NCI-H1048 (cell line): ENCODE results near the gene IL1RAPL1.
A peak's percentile ranks its signal among the peaks of the same experiment; 100 is the strongest.

ENCODE experiments used
- DNase-seq: peaks from one replicate; lab custom pipeline; 2025; lab: John Stamatoyannopoulos, UW

Gene IL1RAPL1

GRCh38 chrX:28586981-28587551, at the start of gene IL1RAPL1:
TSS of gene IL1RAPL1 (plus strand) at chrX:28587446.
- DNase-seq = no peak

DNA sequence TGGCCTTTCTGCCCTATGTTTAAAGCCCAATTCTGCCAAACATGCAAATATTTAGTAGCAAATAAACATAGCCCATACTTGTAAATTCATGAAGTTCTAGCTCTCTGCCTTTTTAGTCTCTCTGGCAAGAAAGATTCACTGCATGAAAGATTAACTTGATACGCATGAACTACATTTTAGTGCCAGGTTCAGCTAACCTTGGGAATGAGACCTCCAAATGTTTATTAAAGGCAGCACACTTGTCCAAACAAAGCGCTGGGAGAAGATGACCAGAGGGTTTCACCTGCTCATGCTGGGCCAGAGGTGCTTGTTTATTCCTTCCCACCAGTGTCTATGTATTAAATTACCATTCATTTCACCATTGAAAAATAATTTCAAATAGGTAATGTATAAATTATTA, 44.5 kb upstream of the IL1RAPL1 start:
- DNase-seq = no peak

DNA sequence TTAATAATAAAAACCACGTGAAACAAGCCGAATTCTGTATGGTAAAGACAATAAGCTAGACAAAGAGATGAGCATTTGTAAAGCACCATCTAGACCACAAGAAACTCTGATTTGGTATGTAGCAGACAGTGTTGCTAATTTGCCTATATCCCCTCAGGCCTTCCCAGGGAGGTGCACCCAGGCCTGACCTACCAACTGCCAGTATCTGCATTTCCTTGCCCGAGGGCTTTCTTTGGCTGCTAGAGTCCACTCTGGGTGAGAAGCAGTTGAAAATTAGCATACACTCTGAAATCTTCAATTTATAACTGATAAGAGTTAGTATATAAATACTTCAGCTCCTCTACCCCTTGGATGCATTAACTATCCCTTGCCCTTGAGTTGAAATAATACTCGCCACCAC, 37.4 kb upstream of the IL1RAPL1 start:
- DNase-seq = no peak

- no peak for DNase-seq
These were observed 36.8 kb upstream of the IL1RAPL1 start for GRCh38 chrX:28550331-28550872.

- DNase-seq = no peak
These were observed 34.9 kb upstream of the IL1RAPL1 start for GRCh38 chrX:28552322-28552721.

GRCh38 chrX:28552882-28553829, 34.1 kb upstream of the IL1RAPL1 start:
- no peak for DNase-seq

GRCh38 chrX:28576117-28576516, 11.1 kb upstream of the IL1RAPL1 start:
- DNase-seq = no peak

- no peak for DNase-seq
These were observed 5.7 kb upstream of the IL1RAPL1 start for GRCh38 chrX:28581522-28581921.

- peak; percentile 8 for DNase-seq
These were observed 4.7 kb upstream of the IL1RAPL1 start for GRCh38 chrX:28582511-28582910.

GRCh38 chrX:28584025-28584424, 3.2 kb upstream of the IL1RAPL1 start:
- no peak for DNase-seq

- DNase-seq = no peak
These were observed 1.5 kb upstream of the IL1RAPL1 start for GRCh38 chrX:28585767-28586166.

DNA sequence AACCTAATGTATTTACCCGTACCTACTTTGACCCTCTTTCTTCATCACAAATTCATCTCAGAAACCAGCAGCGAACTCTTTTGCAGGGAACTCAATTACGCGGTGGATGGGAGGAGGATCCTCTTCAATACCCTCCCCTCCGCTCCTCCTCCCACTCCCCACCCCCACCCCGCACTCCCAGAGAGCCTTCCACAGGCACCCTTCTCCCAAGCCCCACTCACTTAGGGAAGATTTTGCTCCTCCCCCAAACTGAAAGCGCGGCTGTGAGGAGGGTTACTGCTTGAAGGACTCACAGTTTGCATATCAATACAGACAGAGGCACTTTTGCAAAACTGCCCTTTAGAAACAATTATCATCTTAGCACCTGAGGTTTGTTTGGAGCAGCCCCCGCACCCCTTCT, 960 bp upstream of the IL1RAPL1 start:
- DNase-seq = no peak

DNA sequence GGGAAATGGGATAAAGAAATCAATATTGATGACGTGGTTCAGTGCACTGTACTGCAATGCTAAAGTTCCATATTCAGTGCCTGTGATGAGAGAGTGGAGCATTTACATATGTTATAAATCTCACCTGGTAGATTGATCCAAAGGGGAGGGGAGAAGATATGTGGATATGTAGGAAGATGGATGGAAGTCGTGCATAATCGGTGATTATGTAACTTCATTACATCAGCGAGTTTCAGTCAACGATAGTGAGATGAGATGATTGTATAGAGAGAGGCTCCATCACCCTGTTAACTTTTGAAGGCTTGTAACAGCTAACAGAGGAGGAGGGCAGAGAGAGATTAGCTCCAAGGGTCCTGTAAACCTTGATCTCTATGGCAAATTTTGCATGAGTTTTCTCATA, 1.8 kb downstream of the IL1RAPL1 start:
- no peak for DNase-seq

DNA sequence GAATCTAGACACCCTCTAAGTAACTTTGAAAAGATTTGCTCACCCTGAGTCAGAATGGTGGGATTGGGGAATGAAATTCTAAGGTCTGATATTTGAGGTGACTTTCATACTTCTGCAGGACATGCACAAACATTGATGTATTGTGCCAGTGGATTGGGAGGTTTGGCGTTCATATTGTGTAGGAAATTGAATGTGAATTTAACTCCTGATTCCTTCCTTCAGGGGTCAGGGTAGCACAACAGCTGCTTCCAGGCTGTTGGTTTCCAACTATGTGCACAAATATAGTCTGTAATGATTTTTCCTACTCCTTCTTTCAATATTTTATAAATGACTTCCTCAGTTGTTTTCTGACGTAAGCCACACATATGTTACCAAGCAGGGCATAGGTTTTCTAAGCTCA, 3.1 kb downstream of the IL1RAPL1 start:
- no peak for DNase-seq

GRCh38 chrX:28591542-28591941, 4.3 kb downstream of the IL1RAPL1 start:
- no peak for DNase-seq

GRCh38 chrX:28595346-28595745, 8.1 kb downstream of the IL1RAPL1 start:
- no peak for DNase-seq

GRCh38 chrX:28599957-28600356, 12.7 kb downstream of the IL1RAPL1 start:
- DNase-seq = no peak

DNA sequence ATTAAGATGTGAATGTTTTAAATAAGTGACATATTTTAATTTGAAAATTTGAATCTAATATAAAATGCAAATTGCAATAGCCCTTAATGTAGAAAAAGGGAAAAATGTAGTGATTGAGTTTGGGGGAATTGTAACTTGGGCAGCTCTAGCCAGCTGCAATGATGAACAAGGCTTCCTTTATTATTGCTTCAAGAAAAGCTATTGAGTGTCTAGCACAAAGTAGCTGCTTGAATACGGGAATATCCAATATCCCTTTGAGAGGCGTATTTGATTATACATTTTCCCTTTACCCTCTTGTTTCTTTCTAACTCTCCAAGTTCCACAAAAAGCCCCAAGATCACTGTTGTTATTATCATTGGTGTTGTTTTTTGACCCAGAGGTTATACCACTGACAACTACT, 21.8 kb downstream of the IL1RAPL1 start:
- DNase-seq = no peak

GRCh38 chrX:28609917-28610613, 22.8 kb downstream of the IL1RAPL1 start:
- DNase-seq = no peak

- DNase-seq = no peak
These were observed 23.5 kb downstream of the IL1RAPL1 start for GRCh38 chrX:28610746-28611145.

DNA sequence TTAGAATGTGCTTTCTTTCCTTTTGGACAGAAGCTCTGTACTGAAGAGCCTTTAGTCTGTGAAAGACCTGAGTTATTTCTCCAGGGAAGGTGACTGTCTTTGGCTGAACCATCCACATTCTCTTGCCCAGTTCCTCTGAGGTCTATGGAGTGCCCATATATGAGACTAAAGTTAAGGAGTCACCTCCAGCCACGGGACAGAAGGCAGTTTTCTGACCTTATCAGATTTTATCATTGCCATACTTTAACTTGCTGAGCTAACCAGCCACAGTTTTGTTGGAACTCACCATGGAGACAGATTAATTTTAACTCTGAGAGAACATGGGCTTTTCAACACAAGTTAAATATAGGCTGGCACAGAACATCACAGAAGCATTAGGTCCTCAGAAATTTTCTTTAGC, 26.3 kb downstream of the IL1RAPL1 start:
- DNase-seq = no peak

DNA sequence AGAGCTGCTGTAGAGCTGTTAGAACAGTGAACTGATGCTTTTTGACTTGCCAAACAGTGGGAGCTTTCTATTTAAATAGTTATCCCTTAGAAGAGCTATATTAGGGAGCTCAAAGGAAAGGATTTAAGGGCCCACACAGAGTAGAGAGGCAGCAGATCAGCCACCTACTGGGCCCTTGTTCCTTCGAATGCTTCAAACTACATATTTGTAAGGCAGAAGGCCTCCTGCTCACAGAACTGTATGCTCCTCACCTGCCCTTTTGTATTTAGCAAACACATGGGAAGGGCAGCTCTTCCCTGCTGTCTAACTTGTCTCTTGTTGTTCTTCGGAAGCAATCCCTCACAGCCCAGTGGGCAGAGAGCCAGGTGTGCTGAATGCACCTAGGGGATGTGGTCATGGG, 38.0 kb downstream of the IL1RAPL1 start:
- no peak for DNase-seq

DNA sequence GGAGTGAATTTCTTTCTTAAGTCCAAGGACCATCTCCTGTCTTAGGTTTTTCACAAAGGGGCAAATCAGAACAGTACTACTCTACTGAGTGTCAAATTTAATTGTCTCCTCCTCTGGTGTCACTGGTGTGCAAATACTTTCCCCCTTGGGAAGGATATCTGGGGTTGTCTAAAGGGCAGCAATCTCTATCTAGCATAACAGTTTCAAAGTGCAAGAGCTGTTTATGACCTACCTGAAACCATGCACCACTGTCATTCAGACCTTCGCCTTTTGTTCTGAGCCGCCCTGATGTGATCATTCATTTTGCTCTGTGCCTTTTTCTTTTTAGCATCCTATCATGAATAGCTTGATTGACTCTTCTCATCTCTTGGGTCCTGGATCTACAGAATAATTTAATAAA, 39.3 kb downstream of the IL1RAPL1 start:
- no peak for DNase-seq
